WTC11 (cell line): ENCODE results near the gene ITPKB. TPM values are rescaled to one million over a fixed set of nuclear protein-coding genes. Genes with fewer than 3 reads are reported as not detected.

ENCODE experiments used
- ATAC-seq: fragments of 200-7000 bp; cut with Tn5 transposase; 2 replicates; pipeline ENCODE4 v1.10.0; 2021; ENCODE audit warnings: mild to moderate bottlenecking, moderate library complexity
- CTCF ChIA-PET: fragments of 300-600 bp; sonication (Branson Sonifier 250); formaldehyde crosslinking; loops from one replicate; lab custom pipeline; 2021; ENCODE audit warnings: antibody characterized with exemption; lab: Charles Lee
- POLR2A ChIA-PET: fragments of 350-600 bp; sonication (Branson Sonifier 250); formaldehyde crosslinking; loops from one replicate; lab custom pipeline; 2021; ENCODE audit warnings: antibody characterized with exemption; lab: Charles Lee
- DNase-seq: peaks from one replicate; pipeline ENCODE4 v3.0.0; 2021; ENCODE audit warnings: low spot score
- H3K27ac Mint-ChIP-seq: 2 replicates; pipeline ENCODE4 v1.8.0; 2021; ENCODE audit warnings: mixed read lengths
- H3K27me3 Mint-ChIP-seq: 2 replicates; pipeline ENCODE4 v1.8.0; 2021; ENCODE audit warnings: low read depth, mild to moderate bottlenecking, moderate library complexity, mixed read lengths
- H3K36me3 Mint-ChIP-seq: 2 replicates; pipeline ENCODE4 v1.8.0; 2021; ENCODE audit warnings: mixed read lengths
- H3K4me1 Mint-ChIP-seq: 2 replicates; pipeline ENCODE4 v1.8.0; 2022; ENCODE audit warnings: mixed read lengths
- H3K4me3 Mint-ChIP-seq: 2 replicates; pipeline ENCODE4 v1.8.0; 2021; ENCODE audit warnings: mild to moderate bottlenecking, moderate library complexity, mixed read lengths
- H3K9me3 Mint-ChIP-seq: 2 replicates; pipeline ENCODE4 v1.8.0; 2021; ENCODE audit warnings: mixed read lengths
- AR ChIP-seq: fragments of 250-450 bp; sonication (Bioruptor Pico); IDR thresholded peaks from 2 replicates; pipeline ENCODE4 v1.9.0; 2021; ENCODE audit warnings: mild to moderate bottlenecking
- ATF6 ChIP-seq: sonication (generic); formaldehyde crosslinking; IDR thresholded peaks from 2 replicates; pipeline ENCODE4 v1.8.1; 2023; ENCODE audit warnings: mild to moderate bottlenecking, missing genetic modification reagents
- FOXP4 ChIP-seq: sonication (generic); formaldehyde crosslinking; IDR thresholded peaks from 2 replicates; pipeline ENCODE4 v1.8.0; 2022; ENCODE audit warnings: mild to moderate bottlenecking, missing genetic modification reagents
- HMGA2 ChIP-seq: fragments of 250-450 bp; sonication (Bioruptor Pico); IDR thresholded peaks from 2 replicates; pipeline ENCODE4 v1.4.0; 2021; ENCODE audit warnings: mild to moderate bottlenecking, moderate library complexity
- MYBL2 ChIP-seq: sonication (generic); formaldehyde crosslinking; IDR thresholded peaks from 2 replicates; pipeline ENCODE4 v1.8.1; 2023; ENCODE audit warnings: mild to moderate bottlenecking, moderate library complexity, missing genetic modification reagents
- NFATC4 ChIP-seq: fragments of 250-450 bp; sonication (Bioruptor Pico); IDR thresholded peaks from 2 replicates; pipeline ENCODE4 v1.9.0; 2021; ENCODE audit warnings: mild to moderate bottlenecking
- NFYB ChIP-seq: sonication (generic); formaldehyde crosslinking; conservative IDR thresholded peaks from 2 replicates; pipeline ENCODE4 v1.8.0; 2022; ENCODE audit warnings: low read depth, missing genetic modification reagents
- NR2C2 ChIP-seq: sonication (generic); formaldehyde crosslinking; IDR thresholded peaks from 2 replicates; pipeline ENCODE4 v1.8.0; 2022; ENCODE audit warnings: mild to moderate bottlenecking, missing genetic modification reagents
- PRDM15 ChIP-seq: sonication (generic); formaldehyde crosslinking; IDR thresholded peaks from 2 replicates; pipeline ENCODE4 v1.8.0; 2022; ENCODE audit warnings: missing genetic modification reagents
- PRRX2 ChIP-seq: fragments of 250-450 bp; sonication (Bioruptor Pico); IDR thresholded peaks from 2 replicates; pipeline ENCODE4 v1.8.0; 2021; ENCODE audit warnings: mild to moderate bottlenecking
- ZBTB43 ChIP-seq: sonication (generic); formaldehyde crosslinking; IDR thresholded peaks from 2 replicates; pipeline ENCODE4 v1.8.1; 2023; ENCODE audit warnings: mild to moderate bottlenecking, missing genetic modification reagents
- ZNF138 ChIP-seq: sonication (generic); formaldehyde crosslinking; conservative IDR thresholded peaks from 2 replicates; pipeline ENCODE4 v1.8.1; 2022; ENCODE audit warnings: mild to moderate bottlenecking, moderate library complexity, missing genetic modification reagents
- total RNA-seq: library from RNA; stranded (reverse); gene quantifications from 3 replicates; pipeline ENCODE4 v1.2.3, GENCODE V29; 2021

ITPKB gene
- total RNA-seq, 1 experiment from 2014 or later, result 15.6 TPM

- no peak for TF ChIP-seq NFYB (CRISPR knock-in tag)
- no peak for TF ChIP-seq ATF6 (CRISPR knock-in tag)
Measured at GRCh38 chr1:226628612-226629155, 110.4 kb downstream of the ITPKB start (continued).

GRCh38 chr1:226627924-226628611, 111.0 kb downstream of the ITPKB start:
- H3K4me3 Mint-ChIP-seq, result no peak overlapping the region
- no peaks in the 10 kb centered on the region for H3K4me1 Mint-ChIP-seq
- no peak overlapping the region for H3K27ac Mint-ChIP-seq
- ChIA-PET CTCF (interaction anchor here (1.1 to 1.5 kb wide), 2 partner anchors 10 to 19 kb away, joined by 3 to 6 read pairs; no protein-coding TSS in a partner anchor), POLR2A (no interaction called here)
- peaks cover 35% of the 10 kb centered on the region for H3K27me3 Mint-ChIP-seq
- DNase-seq, result no peak
- ATAC-seq, result no peak
- peaks cover 5% of the 10 kb centered on the region; the same call in 1 of the 2 replicates for H3K36me3 Mint-ChIP-seq
- H3K9me3 Mint-ChIP-seq, result peaks cover 5% of the 10 kb centered on the region
- no peak for TF ChIP-seq AR (CRISPR knock-in tag)
- no peak for TF ChIP-seq MYBL2 (CRISPR knock-in tag)
- no peak for TF ChIP-seq HMGA2
- TF ChIP-seq ZNF138 (CRISPR knock-in tag), result no peak
- TF ChIP-seq, all 79 proteins: peak for 0

- no peaks in the 10 kb centered on the region for H3K4me1 Mint-ChIP-seq
- POLR2A ChIA-PET, result no interaction called here
- no peak for DNase-seq
- TF ChIP-seq NR2C2 (CRISPR knock-in tag) (no peak), PRRX2 (CRISPR knock-in tag) (no peak), NFATC4 (CRISPR knock-in tag) (no peak), AR (CRISPR knock-in tag) (no peak), PRDM15 (CRISPR knock-in tag) (no peak), FOXP4 (no peak), ZBTB43 (CRISPR knock-in tag) (no peak)
Measured at GRCh38 chr1:226627050-226627755, 111.9 kb downstream of the ITPKB start.

More at GRCh38 chr1:226627050-226627755, 111.9 kb downstream of the ITPKB start:
- Mint-ChIP-seq H3K27ac (no peak overlapping the region), H3K4me3 (no peak overlapping the region), H3K36me3 (peaks cover 5% of the 10 kb centered on the region; the same call in 1 of the 2 replicates), H3K27me3 (peaks cover 35% of the 10 kb centered on the region), H3K9me3 (peaks cover 5% of the 10 kb centered on the region)
- no peak for ATAC-seq
- CTCF ChIA-PET, result interaction anchor here (0.8 to 2.0 kb wide), 28 partner anchors 8 to 383 kb away, joined by 3 to 45 read pairs (median 7); partner anchors contain the start of genes PARP1 and STUM
